HL-60/S4 (cell line): Measurements from ENCODE around the gene GDAP2.
"Not testable (repeated sequence)": the region's sequence is repeated elsewhere in the genome, so short reads cannot be mapped to it uniquely, and the experiment has no call there.

ENCODE experiments used
- in situ Hi-C: fragments of 300-500 bp; cut with MboI; formaldehyde crosslinking; loops from 2 replicates; pipeline ENCODE4 v1.14.3; 2022; ENCODE audit warnings: low sequenced_read_pairs

The GDAP2 gene

DNA sequence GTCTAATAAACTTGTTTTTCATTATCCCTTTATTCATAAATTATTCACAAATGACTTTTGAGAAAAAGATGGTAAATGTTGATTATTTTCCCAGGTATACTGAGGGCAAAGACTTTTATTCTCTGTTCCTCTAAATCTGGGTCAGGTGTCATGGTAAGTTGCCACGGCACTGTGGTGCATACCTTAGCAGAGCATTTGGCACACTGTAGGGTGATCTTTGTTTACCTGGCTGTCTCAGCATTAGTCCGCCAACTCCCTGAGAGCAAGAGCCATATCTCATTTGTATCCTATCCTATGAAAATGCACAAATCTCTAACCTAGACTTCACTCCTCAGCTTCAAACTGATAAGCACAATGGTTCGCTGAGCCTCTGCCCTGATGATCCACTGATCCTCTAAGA is 24.9 kb downstream of the GDAP2 start:
- in situ Hi-C loops, result loop anchor here (25.0 kb wide), 1 partner anchor 392 kb away; no protein-coding TSS in a partner anchor

DNA sequence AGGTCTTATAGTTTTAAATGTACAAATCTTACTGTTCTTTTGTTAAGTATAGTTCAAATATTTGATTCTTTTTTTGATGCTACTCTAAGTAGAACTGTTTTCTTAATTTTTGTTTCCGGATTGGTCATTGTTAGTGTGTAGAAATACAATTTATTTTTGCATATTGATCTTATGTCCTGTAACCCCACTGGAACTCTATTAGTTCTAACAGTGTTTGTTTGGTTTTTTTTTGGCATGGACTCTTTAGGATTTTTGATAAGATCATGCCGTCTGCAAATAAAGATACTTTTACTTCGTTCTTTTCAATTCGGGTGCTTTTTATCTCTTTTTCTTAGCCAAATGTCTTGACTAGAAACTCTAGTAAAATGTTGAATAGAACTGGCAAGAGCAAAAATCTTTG is 26.5 kb downstream of the GDAP2 start:
- in situ Hi-C loops, result loop anchor here (25.0 kb wide), 1 partner anchor 391 kb away; no protein-coding TSS in a partner anchor

DNA sequence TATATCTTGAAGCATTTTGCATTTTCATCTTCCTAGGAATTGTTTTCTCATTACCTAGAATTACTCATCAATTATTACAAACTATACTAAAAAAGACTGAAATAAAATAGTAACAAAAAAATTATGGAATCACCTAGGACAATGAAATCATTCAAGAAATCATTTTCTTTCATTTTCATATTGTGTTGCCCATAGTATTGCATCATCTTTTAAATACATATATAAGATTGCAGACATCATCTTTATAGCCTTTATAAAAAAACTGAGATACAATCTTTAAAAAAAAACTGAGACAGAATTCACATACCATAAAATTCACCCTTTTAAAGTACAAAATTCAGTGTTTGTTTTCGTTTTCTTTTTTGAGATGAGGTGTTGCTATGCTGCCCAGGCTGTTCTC is 29.6 kb downstream of the GDAP2 start:
- in situ Hi-C loops, result loop anchor here (25.0 kb wide), 1 partner anchor 388 kb away; no protein-coding TSS in a partner anchor

- in situ Hi-C loops, result no loop called here
Measured at GRCh38 chr1:117897551-117897950, 31.9 kb downstream of the GDAP2 start.

DNA sequence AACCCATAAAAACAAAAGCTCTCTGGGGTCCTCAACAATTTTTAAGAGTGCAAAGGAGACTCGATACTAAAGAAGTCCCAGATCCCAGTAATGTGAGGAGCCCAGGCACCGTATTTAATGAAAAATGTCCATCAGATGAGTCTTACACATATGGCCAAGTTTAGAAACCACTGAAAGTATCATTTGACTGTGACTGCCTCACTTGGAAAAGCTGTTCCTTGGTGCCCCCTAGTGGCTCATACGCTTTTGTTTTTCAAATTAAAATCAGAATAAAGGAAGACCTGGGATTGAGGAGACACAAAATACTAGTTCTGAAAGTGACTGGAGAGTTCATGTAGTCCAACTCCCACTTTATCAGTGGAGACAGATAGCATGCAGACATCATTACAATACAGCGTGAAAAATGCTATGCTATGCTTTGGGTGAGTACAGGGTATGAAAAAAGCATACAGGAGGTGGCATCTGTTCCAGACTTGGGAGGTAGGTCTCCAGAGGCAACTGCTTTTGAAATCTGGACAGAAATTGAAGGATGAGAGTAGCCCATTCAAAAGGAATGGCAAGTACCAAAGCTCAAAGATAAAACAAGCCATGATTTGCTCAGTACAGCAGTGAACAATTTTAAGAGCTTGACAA is 33.8 kb downstream of the GDAP2 start:
- in situ Hi-C loops, result no loop called here

DNA sequence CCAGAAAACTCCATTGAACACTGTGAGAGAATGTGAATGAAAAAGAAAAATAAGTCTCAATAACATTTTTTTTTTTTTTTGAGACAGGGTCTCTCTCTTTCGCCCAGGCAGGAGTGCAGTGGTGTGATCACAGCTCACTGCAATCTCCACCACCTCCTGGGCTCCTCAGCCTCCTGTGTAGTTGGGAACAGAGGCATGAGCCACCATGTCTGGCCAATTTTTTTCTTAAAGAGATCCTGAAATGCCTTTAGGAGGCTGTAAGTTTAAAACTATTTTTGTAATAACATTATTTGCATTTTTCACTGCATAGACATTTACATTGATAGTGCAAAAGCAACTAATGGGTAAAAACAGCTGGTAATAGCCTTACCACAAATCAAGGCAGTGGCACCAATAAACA is 35.3 kb downstream of the GDAP2 start:
- in situ Hi-C loops, result no loop called here

- in situ Hi-C loops, result no loop called here
Measured at GRCh38 chr1:117892512-117892911, 36.9 kb downstream of the GDAP2 start.

GRCh38 chr1:117890452-117890851 is 39.0 kb downstream of the GDAP2 start:
- in situ Hi-C loops, result no loop called here

GRCh38 chr1:117886101-117886795 is 43.2 kb downstream of the GDAP2 start:
- in situ Hi-C loops, result no loop called here

GRCh38 chr1:117883616-117884015 is 45.8 kb downstream of the GDAP2 start:
- in situ Hi-C loops, result no loop called here

GRCh38 chr1:117879284-117879683 is 50.1 kb downstream of the GDAP2 start:
- in situ Hi-C loops, result no loop called here

GRCh38 chr1:117877823-117878222 is 51.6 kb downstream of the GDAP2 start:
- in situ Hi-C loops, result no loop called here

GRCh38 chr1:117871013-117871412 is 58.4 kb downstream of the GDAP2 start:
- in situ Hi-C loops, result no loop called here

GRCh38 chr1:117861694-117862093 is 67.7 kb downstream of the GDAP2 start:
- in situ Hi-C loops, result no loop called here

DNA sequence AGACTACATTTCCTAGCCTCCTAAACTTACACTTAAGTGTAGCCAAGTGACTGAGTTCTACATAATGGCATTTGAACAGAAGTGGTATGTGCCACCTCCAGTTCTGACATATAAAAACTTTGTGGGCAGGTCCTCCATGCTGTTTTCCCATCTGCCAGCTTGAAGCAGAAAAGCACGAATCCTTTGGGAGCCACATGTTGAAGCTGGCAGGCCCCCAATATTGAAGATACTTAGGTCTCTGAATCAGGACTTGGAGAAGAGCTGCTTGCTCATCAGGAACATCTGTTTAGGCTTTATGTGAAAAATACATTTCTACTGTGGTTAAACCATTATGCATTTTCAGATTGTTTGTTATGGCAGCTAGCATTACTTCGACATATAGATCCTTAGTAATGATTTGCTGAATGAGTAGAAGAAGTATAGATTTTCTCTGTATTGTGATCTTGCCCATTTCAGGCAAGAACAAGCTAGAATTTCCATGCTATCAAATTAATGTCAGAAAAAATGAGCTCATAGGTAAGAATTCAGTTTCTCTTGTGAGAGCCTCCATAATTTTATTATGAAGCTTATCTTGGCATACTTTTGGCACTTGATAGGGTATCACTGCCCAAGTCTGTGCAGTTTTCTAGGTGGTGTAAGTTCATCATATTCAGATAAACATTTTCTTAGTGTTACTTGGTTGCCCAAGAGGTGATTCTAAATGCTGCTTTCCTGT is 68.4 kb downstream of the GDAP2 start:
- in situ Hi-C loops, result no loop called here

- in situ Hi-C loops, result no loop called here
Measured at GRCh38 chr1:117859901-117860300, 69.5 kb downstream of the GDAP2 start.

GRCh38 chr1:117857418-117857817 is 72.0 kb downstream of the GDAP2 start:
- in situ Hi-C loops, result no loop called here

GRCh38 chr1:117852853-117853553 is 76.4 kb downstream of the GDAP2 start:
- in situ Hi-C loops, result no loop called here

- in situ Hi-C loops, result no loop called here
Measured at GRCh38 chr1:117851687-117852086, 77.7 kb downstream of the GDAP2 start.

DNA sequence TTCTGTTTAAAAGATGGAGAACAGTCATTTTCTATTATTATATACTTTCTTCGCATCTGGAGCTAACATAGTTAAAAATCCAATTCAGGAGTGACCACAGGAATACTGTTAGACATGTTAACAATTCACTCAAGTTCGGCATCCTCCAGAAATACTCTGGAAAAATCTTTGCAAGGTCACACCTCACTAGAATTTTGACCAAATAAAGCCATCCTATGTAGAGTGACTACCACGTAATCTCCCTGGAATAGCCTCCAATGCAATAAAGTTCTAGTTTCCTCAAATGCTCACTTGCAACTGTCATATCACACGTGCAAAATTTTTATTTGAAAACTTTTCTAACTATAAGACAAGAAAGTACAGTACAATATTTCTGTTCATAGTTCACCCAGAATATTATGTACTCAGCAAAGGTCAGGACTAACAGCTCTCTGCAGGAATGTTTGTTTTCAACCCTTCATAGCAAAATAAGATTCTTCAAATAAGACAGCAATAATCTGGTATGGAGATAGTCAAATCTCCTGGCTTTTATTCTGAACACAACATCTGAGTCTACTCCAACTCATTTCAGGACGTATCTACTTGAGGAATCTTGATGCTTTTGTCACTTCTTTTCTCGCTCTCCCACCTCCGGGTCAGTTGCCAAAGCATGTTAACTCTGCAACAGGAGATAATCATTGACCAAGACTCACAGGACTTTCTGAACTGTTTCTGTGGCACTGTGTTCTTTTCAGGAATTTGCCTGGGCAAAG is 82.6 kb downstream of the GDAP2 start:
- in situ Hi-C loops, result no loop called here

DNA sequence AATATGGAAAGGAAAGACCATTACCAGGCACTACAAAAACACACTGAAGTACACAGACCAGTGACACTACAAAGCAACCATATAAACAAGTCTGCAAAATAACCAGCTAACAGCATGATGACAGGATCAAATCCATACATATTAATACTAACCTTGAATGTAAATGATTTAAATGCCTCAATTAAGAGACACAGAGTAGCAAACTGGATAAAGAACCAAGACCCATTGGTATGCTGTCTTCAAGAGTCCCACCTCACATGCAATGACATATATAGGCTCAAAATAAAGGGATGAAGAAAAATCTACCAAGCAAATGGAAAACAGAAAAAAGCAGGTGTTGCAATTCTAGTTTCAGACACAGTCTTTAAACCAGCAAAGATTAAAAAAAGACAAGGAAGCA is 84.9 kb downstream of the GDAP2 start:
- in situ Hi-C loops, result not testable (repeated sequence)
